B cell (primary cell): ENCODE data around the gene KLK15. TPM values are rescaled to one million over a fixed set of nuclear protein-coding genes. Genes with fewer than 3 reads are reported as not detected.

ENCODE experiments used
- ATAC-seq: fragments of 200-7000 bp; cut with Tn5 transposase; one replicate; pipeline ENCODE4 v1.10.0; 2021; ENCODE audit warnings: low read depth, mild to moderate bottlenecking, moderate number of reproducible peaks, moderate library complexity
- CTCF ChIA-PET: fragments of 350-600 bp; sonication (Branson Sonifier 250); formaldehyde crosslinking; loops from one replicate; lab custom pipeline; 2021; ENCODE audit warnings: antibody characterized with exemption, inconsistent platforms; lab: Charles Lee
- POLR2A ChIA-PET: fragments of 350-600 bp; sonication (Branson Sonifier 250); formaldehyde crosslinking; loops from one replicate; lab custom pipeline; 2021; ENCODE audit warnings: antibody characterized with exemption; lab: Charles Lee
- DNase-seq: peaks from one replicate; pipeline ENCODE4 v3.0.0; 2013
- H2AFZ ChIP-seq: 2 replicates; pipeline ENCODE4 v1.6.1; 2012; ENCODE audit warnings: mild to moderate bottlenecking, low read depth, low read length; ENCODE audit not compliant: insufficient read depth, poor library complexity, severe bottlenecking
- H3K27ac ChIP-seq, 2 donors: 1 replicate in 1 of 2; 2 replicates in 1 of 2; pipeline ENCODE4 v1.5.1; 2012 to 2013; ENCODE audit warnings: low read length in 2 of 2, mild to moderate bottlenecking in 2 of 2, moderate library complexity in 1 of 2
- H3K27me3 ChIP-seq, 4 experiments: fragments of 200-600 bp in 1 of 4; sonication (generic) in 1 of 4; replicated peaks in 1 of 4; 1 replicate in 2 of 4; 2 replicates in 2 of 4; pipeline versions ENCODE4 v1.6.1 to v1.7.0; 2013 to 2016; ENCODE audit warnings: low read length in 3 of 4, mild to moderate bottlenecking in 2 of 4, mixed read lengths in 1 of 4, moderate library complexity in 1 of 4; ENCODE audit not compliant: insufficient read depth in 4 of 4, control insufficient read depth in 3 of 4; ENCODE audit errors: control extremely low read depth in 1 of 4
- H3K36me3 ChIP-seq, 2 experiments: replicated peaks in 1 of 2; 1 replicate in 1 of 2; 2 replicates in 1 of 2; pipeline versions ENCODE4 v1.6.1 to v1.7.1; 2013; ENCODE audit warnings: low read length in 1 of 2; ENCODE audit not compliant: insufficient read depth in 2 of 2, control insufficient read depth in 1 of 2; ENCODE audit errors: control extremely low read depth in 1 of 2, extremely low read depth in 1 of 2
- H3K4me1 ChIP-seq, 2 donors: fragments of 200-600 bp in 1 of 2; sonication (generic) in 1 of 2; 1 replicate in 1 of 2; 2 replicates in 1 of 2; pipeline versions ENCODE4 v1.5.1 to v1.6.1; 2013 to 2017; ENCODE audit warnings: low read length in 2 of 2; ENCODE audit not compliant: control insufficient read depth in 2 of 2, insufficient read depth in 2 of 2
- H3K4me2 ChIP-seq: replicated peaks from 2 replicates; pipeline ENCODE3; 2012; ENCODE audit warnings: mild to moderate bottlenecking, low read depth, low read length; ENCODE audit not compliant: poor library complexity, severe bottlenecking
- H3K4me3 ChIP-seq, 5 experiments: fragments of 200-600 bp in 1 of 5; sonication (generic) in 1 of 5; 1 replicate in 3 of 5; 2 replicates in 2 of 5; pipeline versions ENCODE4 v1.5.1 to v1.7.0; 2011 to 2016; ENCODE audit warnings: low read length in 4 of 5, mild to moderate bottlenecking in 4 of 5, low read depth in 2 of 5, control low read depth in 1 of 5, moderate library complexity in 1 of 5; ENCODE audit not compliant: insufficient read depth in 1 of 5; ENCODE audit errors: control extremely low read depth in 1 of 5, extremely low read depth in 1 of 5
- H3K79me2 ChIP-seq: fragments of 200-600 bp; sonication (generic); one replicate; pipeline ENCODE4 v1.6.0; 2016; ENCODE audit warnings: low read length; ENCODE audit not compliant: control insufficient read depth, insufficient read depth
- H3K9ac ChIP-seq: fragments of 200-600 bp; sonication (generic); 2 replicates; pipeline ENCODE4 v1.6.1; 2017; ENCODE audit warnings: mild to moderate bottlenecking, low read length, moderate library complexity
- H3K9me3 ChIP-seq, 3 donors: one replicate each; pipeline versions ENCODE4 v1.6.1 to v1.7.1; 2013; ENCODE audit warnings: low read length in 2 of 3; ENCODE audit not compliant: control insufficient read depth in 2 of 3, insufficient read depth in 1 of 3; ENCODE audit errors: control extremely low read depth in 1 of 3
- H4K20me1 ChIP-seq: 2 replicates; pipeline ENCODE4 v1.6.0; 2012; ENCODE audit warnings: mild to moderate bottlenecking, low read length; ENCODE audit not compliant: insufficient read depth, control insufficient read depth, poor library complexity, severe bottlenecking
- H3K27ac Mint-ChIP-seq: one replicate; pipeline ENCODE4 v1.8.0; 2021; ENCODE audit warnings: mixed read lengths
- H3K27me3 Mint-ChIP-seq: one replicate; pipeline ENCODE4 v1.8.0; 2021; ENCODE audit warnings: mixed read lengths
- H3K4me1 Mint-ChIP-seq: one replicate; pipeline ENCODE4 v1.8.0; 2021; ENCODE audit warnings: mixed read lengths
- H3K4me3 Mint-ChIP-seq: one replicate; pipeline ENCODE4 v1.8.0; 2021; ENCODE audit warnings: mixed read lengths
- H3K9me3 Mint-ChIP-seq: one replicate; pipeline ENCODE4 v1.8.0; 2022; ENCODE audit warnings: mixed read lengths; ENCODE audit not compliant: insufficient read depth
- CTCF ChIP-seq: fragments of 200-600 bp; IDR thresholded peaks from one replicate; pipeline ENCODE4 v1.8.0; 2022; ENCODE audit warnings: antibody characterized with exemption, mild to moderate bottlenecking
- EZH2 ChIP-seq: IDR thresholded peaks from 2 replicates; pipeline ENCODE4 v1.6.1; 2012; ENCODE audit warnings: borderline replicate concordance, low read depth, mild to moderate bottlenecking, moderate library complexity, low read length; ENCODE audit not compliant: insufficient read depth, poor library complexity, severe bottlenecking
- WGBS: methylation state at CpG from one replicate; pipeline ENCODE4 v1.1.5; 2013; ENCODE audit warnings: missing lambda C conversion rate; ENCODE audit not compliant: insufficient coverage; 5-methylcytosine and 5-hydroxymethylcytosine counted together
- intact Hi-C: fragments of 100-400 bp; cut with micrococcal nuclease; formaldehyde crosslinking; loops from one replicate; pipeline ENCODE4 v1.10.0; 2022
- polyA plus RNA-seq: library from polyadenylated mRNA; depleted of rRNA; stranded (reverse); fragments of >200 nt; gene quantifications from 2 replicates; pipeline ENCODE4 v1.2.3, GENCODE V29; 2012
- total RNA-seq, 2 donors: library from RNA; stranded (reverse); fragments of 120-200 nt in 1 of 2; gene quantifications; 1 replicate in 1 of 2; 2 replicates in 1 of 2; pipeline versions ENCODE4 v1.2.3 to v1.2.4, GENCODE V29; 2013 to 2022

KLK15 gene
- total and polyA plus RNA-seq, 2 donors (not counting 1 experiment from before 2014, with no cell fraction given) = 0.07 TPM; not detected in 1

GRCh38 chr19:50858886-50859285, 25.5 kb upstream of the KLK15 start:
- ChIA-PET CTCF (no interaction called here), POLR2A (no interaction called here)
- H3K27me3 Mint-ChIP-seq = peaks cover 63% of the 10 kb centered on the region
- Histone ChIP-seq H3K27ac (no peak overlapping the region), H3K9me3 (peaks cover 0 to 17% (median 4%) of the 10 kb centered on the region in 3 donors), H3K4me3 (no peak overlapping the region), H3K79me2 (no peaks in the 10 kb centered on the region), H4K20me1 (no peaks in the 10 kb centered on the region), H2AFZ (no peak overlapping the region), H3K9ac (no peak overlapping the region), H3K36me3 (no peaks in the 10 kb centered on the region), H3K4me2 (no peak overlapping the region), H3K4me1 (no peaks in the 10 kb centered on the region), H3K27me3 (peaks cover 0 to 36% (median 3%) of the 10 kb centered on the region in 4 experiments)
- TF ChIP-seq CTCF = no peak
- no peak for TF ChIP-seq EZH2
- H3K4me1 Mint-ChIP-seq = peaks cover 2% of the 10 kb centered on the region
- no peak for DNase-seq
- no peak overlapping the region for H3K4me3 Mint-ChIP-seq
- WGBS = 21% methylated on average over 7 of the region's 7 CpGs
- H3K9me3 Mint-ChIP-seq = no peaks in the 10 kb centered on the region
- ATAC-seq = no peak
- H3K27ac Mint-ChIP-seq = no peak overlapping the region
- intact Hi-C loops = no loop called here

DNA sequence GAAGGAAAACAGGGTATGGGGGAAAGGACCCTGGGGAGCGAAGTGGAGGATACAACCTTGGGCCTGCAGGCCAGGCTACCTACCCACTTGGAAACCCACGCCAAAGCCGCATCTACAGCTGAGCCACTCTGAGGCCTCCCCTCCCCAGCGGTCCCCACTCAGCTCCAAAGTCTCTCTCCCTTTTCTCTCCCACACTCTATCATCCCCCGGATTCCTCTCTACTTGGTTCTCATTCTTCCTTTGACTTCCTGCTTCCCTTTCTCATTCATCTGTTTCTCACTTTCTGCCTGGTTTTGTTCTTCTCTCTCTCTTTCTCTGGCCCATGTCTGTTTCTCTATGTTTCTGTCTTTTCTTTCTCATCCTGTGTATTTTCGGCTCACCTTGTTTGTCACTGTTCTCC, 24.0 kb upstream of the KLK15 start:
- Histone ChIP-seq H3K27ac (no peak overlapping the region), H3K79me2 (no peaks in the 10 kb centered on the region), H3K4me1 (no peaks in the 10 kb centered on the region), H3K9ac (no peak overlapping the region), H2AFZ (no peak overlapping the region), H3K4me3 (no peak overlapping the region), H3K9me3 (peaks cover 0 to 17% (median 4%) of the 10 kb centered on the region in 3 donors), H4K20me1 (no peaks in the 10 kb centered on the region), H3K4me2 (no peak overlapping the region), H3K36me3 (no peaks in the 10 kb centered on the region), H3K27me3 (peaks cover 0 to 36% (median 4%) of the 10 kb centered on the region in 4 experiments)
- peaks cover 2% of the 10 kb centered on the region for H3K4me1 Mint-ChIP-seq
- no peaks in the 10 kb centered on the region for H3K9me3 Mint-ChIP-seq
- peaks cover 59% of the 10 kb centered on the region for H3K27me3 Mint-ChIP-seq
- intact Hi-C loops = no loop called here
- WGBS = 62% methylated on average over 5 of the region's 6 CpGs
- H3K4me3 Mint-ChIP-seq = no peak overlapping the region
- no peak for DNase-seq
- TF ChIP-seq EZH2 = no peak
- no peak for TF ChIP-seq CTCF
- H3K27ac Mint-ChIP-seq = no peak overlapping the region
- ATAC-seq = no peak
- CTCF ChIA-PET = no interaction called here
- POLR2A ChIA-PET = no interaction called here
